GM19043 (cell line): ENCODE measurements around the gene PSMG4.

Source experiments
- ATAC-seq: cut with Tn5 transposase; IDR thresholded peaks from one replicate; pipeline ENCODE4 v1.9.1; 2021; ENCODE audit warnings: low read depth; ENCODE audit not compliant: unreplicated experiment

The PSMG4 gene

GRCh38 chr6:3287976-3288707 is 29.4 kb downstream of the PSMG4 start:
- ATAC-seq: no peak

- no peak for ATAC-seq
Observed at GRCh38 chr6:3288711-3289663, 30.2 kb downstream of the PSMG4 start.

GRCh38 chr6:3289664-3290055 is 30.9 kb downstream of the PSMG4 start:
- no peak for ATAC-seq

- no peak for ATAC-seq
Observed at GRCh38 chr6:3290149-3290930, 31.6 kb downstream of the PSMG4 start.

- no peak for ATAC-seq
Observed at GRCh38 chr6:3290931-3291211, 32.1 kb downstream of the PSMG4 start.

- no peak for ATAC-seq
Observed at GRCh38 chr6:3291346-3291745, 32.6 kb downstream of the PSMG4 start.

- ATAC-seq: no peak
Observed at GRCh38 chr6:3291987-3292386, 33.2 kb downstream of the PSMG4 start.

- ATAC-seq: no peak
Observed at GRCh38 chr6:3292431-3293197, 33.9 kb downstream of the PSMG4 start.

GRCh38 chr6:3293271-3294155 is 34.8 kb downstream of the PSMG4 start:
- ATAC-seq: no peak

- no peak for ATAC-seq
Observed at GRCh38 chr6:3294396-3294795, 35.6 kb downstream of the PSMG4 start.

GRCh38 chr6:3294921-3295871 is 36.4 kb downstream of the PSMG4 start:
- ATAC-seq: no peak

GRCh38 chr6:3296078-3296477 is 37.3 kb downstream of the PSMG4 start:
- ATAC-seq: no peak

GRCh38 chr6:3296537-3296936 is 37.8 kb downstream of the PSMG4 start:
- ATAC-seq: no peak

GRCh38 chr6:3297006-3297405 is 38.3 kb downstream of the PSMG4 start:
- ATAC-seq: no peak

GRCh38 chr6:3297909-3298308 is 39.2 kb downstream of the PSMG4 start:
- no peak for ATAC-seq

GRCh38 chr6:3299221-3299620 is 40.5 kb downstream of the PSMG4 start:
- no peak for ATAC-seq

- ATAC-seq: no peak
Observed at GRCh38 chr6:3301506-3301905, 42.8 kb downstream of the PSMG4 start.

GRCh38 chr6:3303795-3304411 is 45.2 kb downstream of the PSMG4 start:
- ATAC-seq: no peak
